B cell (primary cell): ENCODE results near the gene NWD2. TPM values are rescaled to one million over a fixed set of nuclear protein-coding genes. Genes with fewer than 3 reads are reported as not detected.
A peak's percentile ranks its signal among the peaks of the same experiment; 100 is the strongest.

Experiments
- ATAC-seq: fragments of 200-7000 bp; cut with Tn5 transposase; one replicate; pipeline ENCODE4 v1.10.0; 2021; ENCODE audit warnings: low read depth, mild to moderate bottlenecking, moderate number of reproducible peaks, moderate library complexity
- CTCF ChIA-PET: fragments of 350-600 bp; sonication (Branson Sonifier 250); formaldehyde crosslinking; loops from one replicate; lab custom pipeline; 2021; ENCODE audit warnings: antibody characterized with exemption, inconsistent platforms; lab: Charles Lee
- POLR2A ChIA-PET: fragments of 350-600 bp; sonication (Branson Sonifier 250); formaldehyde crosslinking; loops from one replicate; lab custom pipeline; 2021; ENCODE audit warnings: antibody characterized with exemption; lab: Charles Lee
- DNase-seq: peaks from one replicate; pipeline ENCODE4 v3.0.0; 2013
- H2AFZ ChIP-seq: 2 replicates; pipeline ENCODE4 v1.6.1; 2012; ENCODE audit warnings: mild to moderate bottlenecking, low read depth, low read length; ENCODE audit not compliant: insufficient read depth, poor library complexity, severe bottlenecking
- H3K27ac ChIP-seq, 2 donors: 1 replicate in 1 of 2; 2 replicates in 1 of 2; pipeline ENCODE4 v1.5.1; 2012 to 2013; ENCODE audit warnings: low read length in 2 of 2, mild to moderate bottlenecking in 2 of 2, moderate library complexity in 1 of 2
- H3K27me3 ChIP-seq, 4 experiments: fragments of 200-600 bp in 1 of 4; sonication (generic) in 1 of 4; replicated peaks in 1 of 4; 1 replicate in 2 of 4; 2 replicates in 2 of 4; pipeline versions ENCODE4 v1.6.1 to v1.7.0; 2013 to 2016; ENCODE audit warnings: low read length in 3 of 4, mild to moderate bottlenecking in 2 of 4, mixed read lengths in 1 of 4, moderate library complexity in 1 of 4; ENCODE audit not compliant: insufficient read depth in 4 of 4, control insufficient read depth in 3 of 4; ENCODE audit errors: control extremely low read depth in 1 of 4
- H3K36me3 ChIP-seq, 2 experiments: replicated peaks in 1 of 2; 1 replicate in 1 of 2; 2 replicates in 1 of 2; pipeline versions ENCODE4 v1.6.1 to v1.7.1; 2013; ENCODE audit warnings: low read length in 1 of 2; ENCODE audit not compliant: insufficient read depth in 2 of 2, control insufficient read depth in 1 of 2; ENCODE audit errors: control extremely low read depth in 1 of 2, extremely low read depth in 1 of 2
- H3K4me1 ChIP-seq, 2 donors: fragments of 200-600 bp in 1 of 2; sonication (generic) in 1 of 2; 1 replicate in 1 of 2; 2 replicates in 1 of 2; pipeline versions ENCODE4 v1.5.1 to v1.6.1; 2013 to 2017; ENCODE audit warnings: low read length in 2 of 2; ENCODE audit not compliant: control insufficient read depth in 2 of 2, insufficient read depth in 2 of 2
- H3K4me2 ChIP-seq: replicated peaks from 2 replicates; pipeline ENCODE3; 2012; ENCODE audit warnings: mild to moderate bottlenecking, low read depth, low read length; ENCODE audit not compliant: poor library complexity, severe bottlenecking
- H3K4me3 ChIP-seq, 5 experiments: fragments of 200-600 bp in 1 of 5; sonication (generic) in 1 of 5; 1 replicate in 3 of 5; 2 replicates in 2 of 5; pipeline versions ENCODE4 v1.5.1 to v1.7.0; 2011 to 2016; ENCODE audit warnings: low read length in 4 of 5, mild to moderate bottlenecking in 4 of 5, low read depth in 2 of 5, control low read depth in 1 of 5, moderate library complexity in 1 of 5; ENCODE audit not compliant: insufficient read depth in 1 of 5; ENCODE audit errors: control extremely low read depth in 1 of 5, extremely low read depth in 1 of 5
- H3K79me2 ChIP-seq: fragments of 200-600 bp; sonication (generic); one replicate; pipeline ENCODE4 v1.6.0; 2016; ENCODE audit warnings: low read length; ENCODE audit not compliant: control insufficient read depth, insufficient read depth
- H3K9ac ChIP-seq: fragments of 200-600 bp; sonication (generic); 2 replicates; pipeline ENCODE4 v1.6.1; 2017; ENCODE audit warnings: mild to moderate bottlenecking, low read length, moderate library complexity
- H3K9me3 ChIP-seq, 3 donors: one replicate each; pipeline versions ENCODE4 v1.6.1 to v1.7.1; 2013; ENCODE audit warnings: low read length in 2 of 3; ENCODE audit not compliant: control insufficient read depth in 2 of 3, insufficient read depth in 1 of 3; ENCODE audit errors: control extremely low read depth in 1 of 3
- H4K20me1 ChIP-seq: 2 replicates; pipeline ENCODE4 v1.6.0; 2012; ENCODE audit warnings: mild to moderate bottlenecking, low read length; ENCODE audit not compliant: insufficient read depth, control insufficient read depth, poor library complexity, severe bottlenecking
- H3K27ac Mint-ChIP-seq: one replicate; pipeline ENCODE4 v1.8.0; 2021; ENCODE audit warnings: mixed read lengths
- H3K27me3 Mint-ChIP-seq: one replicate; pipeline ENCODE4 v1.8.0; 2021; ENCODE audit warnings: mixed read lengths
- H3K4me1 Mint-ChIP-seq: one replicate; pipeline ENCODE4 v1.8.0; 2021; ENCODE audit warnings: mixed read lengths
- H3K4me3 Mint-ChIP-seq: one replicate; pipeline ENCODE4 v1.8.0; 2021; ENCODE audit warnings: mixed read lengths
- H3K9me3 Mint-ChIP-seq: one replicate; pipeline ENCODE4 v1.8.0; 2022; ENCODE audit warnings: mixed read lengths; ENCODE audit not compliant: insufficient read depth
- EZH2 ChIP-seq: IDR thresholded peaks from 2 replicates; pipeline ENCODE4 v1.6.1; 2012; ENCODE audit warnings: borderline replicate concordance, low read depth, mild to moderate bottlenecking, moderate library complexity, low read length; ENCODE audit not compliant: insufficient read depth, poor library complexity, severe bottlenecking
- WGBS: methylation state at CpG from one replicate; pipeline ENCODE4 v1.1.5; 2013; ENCODE audit warnings: missing lambda C conversion rate; ENCODE audit not compliant: insufficient coverage; 5-methylcytosine and 5-hydroxymethylcytosine counted together
- intact Hi-C: fragments of 100-400 bp; cut with micrococcal nuclease; formaldehyde crosslinking; loops from one replicate; pipeline ENCODE4 v1.10.0; 2022
- polyA minus RNA-seq: library from RNA; depleted of rRNA, polyadenylated mRNA; stranded (reverse); fragments of >200 nt; gene quantifications from 2 replicates; pipeline ENCODE4 v1.2.3, GENCODE V29; 2012
- polyA plus RNA-seq: library from polyadenylated mRNA; depleted of rRNA; stranded (reverse); fragments of >200 nt; gene quantifications from 2 replicates; pipeline ENCODE4 v1.2.3, GENCODE V29; 2012
- total RNA-seq, 2 donors: library from RNA; stranded (reverse); fragments of 120-200 nt in 1 of 2; gene quantifications; 1 replicate in 1 of 2; 2 replicates in 1 of 2; pipeline versions ENCODE4 v1.2.3 to v1.2.4, GENCODE V29; 2013 to 2022
- TF ChIP-seq, protein P1 (sequence below): fragments of 200-600 bp; IDR thresholded peaks from one replicate; pipeline ENCODE4 v1.8.0; 2022; ENCODE audit warnings: antibody characterized with exemption, mild to moderate bottlenecking

NWD2 gene, protein sequence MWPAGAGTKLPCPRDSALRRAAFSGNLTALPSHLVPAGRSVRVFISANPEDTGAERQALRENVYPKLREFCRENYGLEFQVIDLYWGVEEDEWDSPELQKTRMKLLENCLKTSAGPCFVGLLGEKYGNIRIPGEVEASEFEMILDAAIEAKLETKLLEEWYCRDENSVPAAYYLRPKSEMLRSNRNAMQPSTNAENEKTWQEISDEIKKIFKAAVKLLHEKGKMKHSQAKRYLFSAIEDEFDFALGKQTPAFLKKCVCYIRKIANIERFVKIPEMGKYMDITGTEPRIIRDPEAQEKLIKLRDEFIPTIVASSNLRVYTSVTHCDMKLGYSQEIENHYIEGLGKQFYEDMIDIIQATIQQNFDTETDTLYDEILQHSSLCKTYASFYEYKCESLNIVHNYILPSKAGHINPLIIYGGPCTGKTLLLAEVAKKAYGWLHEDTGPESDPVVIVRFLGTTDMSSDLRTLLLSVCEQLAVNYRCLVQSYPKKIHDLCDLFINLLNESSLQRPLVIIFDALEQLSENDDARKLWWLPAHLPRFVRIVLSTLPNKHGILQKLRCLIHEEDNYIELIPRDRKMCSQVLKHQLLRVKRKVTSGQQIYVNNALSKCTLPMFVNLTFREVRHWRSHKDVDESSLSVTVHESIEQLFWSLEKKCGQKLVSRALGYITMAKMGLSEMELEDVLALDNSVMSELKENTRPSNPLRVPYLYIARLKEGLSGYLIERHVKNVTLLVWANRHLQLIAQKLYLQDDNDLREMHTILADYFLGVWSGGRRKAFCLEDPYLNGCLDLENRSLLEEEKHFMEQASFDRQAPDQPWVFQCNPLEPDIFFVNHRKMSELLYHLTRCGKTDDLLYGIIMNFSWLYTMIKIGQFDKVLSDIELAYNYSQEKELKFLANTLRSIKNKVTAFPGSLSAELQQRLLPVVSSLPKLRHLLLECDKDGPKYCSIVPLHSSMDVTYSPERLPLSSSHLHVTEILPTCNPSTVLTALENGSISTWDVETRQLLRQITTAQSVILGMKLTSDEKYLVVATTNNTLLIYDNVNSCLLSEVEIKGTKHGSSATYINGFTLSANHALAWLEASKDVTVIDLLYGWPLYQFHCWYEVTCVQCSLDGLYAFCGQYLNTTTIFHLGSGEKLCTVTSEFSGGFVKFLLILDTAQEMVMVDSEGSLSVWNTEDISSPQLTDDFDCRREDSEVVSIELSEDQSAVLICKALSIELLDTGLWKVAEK (N-terminal part only)
- total RNA-seq (not detected in 2 replicates), polyA plus RNA-seq (not detected in 2 replicates), polyA minus RNA-seq (not detected in 2 replicates)
- total RNA-seq (2013), result not detected

DNA sequence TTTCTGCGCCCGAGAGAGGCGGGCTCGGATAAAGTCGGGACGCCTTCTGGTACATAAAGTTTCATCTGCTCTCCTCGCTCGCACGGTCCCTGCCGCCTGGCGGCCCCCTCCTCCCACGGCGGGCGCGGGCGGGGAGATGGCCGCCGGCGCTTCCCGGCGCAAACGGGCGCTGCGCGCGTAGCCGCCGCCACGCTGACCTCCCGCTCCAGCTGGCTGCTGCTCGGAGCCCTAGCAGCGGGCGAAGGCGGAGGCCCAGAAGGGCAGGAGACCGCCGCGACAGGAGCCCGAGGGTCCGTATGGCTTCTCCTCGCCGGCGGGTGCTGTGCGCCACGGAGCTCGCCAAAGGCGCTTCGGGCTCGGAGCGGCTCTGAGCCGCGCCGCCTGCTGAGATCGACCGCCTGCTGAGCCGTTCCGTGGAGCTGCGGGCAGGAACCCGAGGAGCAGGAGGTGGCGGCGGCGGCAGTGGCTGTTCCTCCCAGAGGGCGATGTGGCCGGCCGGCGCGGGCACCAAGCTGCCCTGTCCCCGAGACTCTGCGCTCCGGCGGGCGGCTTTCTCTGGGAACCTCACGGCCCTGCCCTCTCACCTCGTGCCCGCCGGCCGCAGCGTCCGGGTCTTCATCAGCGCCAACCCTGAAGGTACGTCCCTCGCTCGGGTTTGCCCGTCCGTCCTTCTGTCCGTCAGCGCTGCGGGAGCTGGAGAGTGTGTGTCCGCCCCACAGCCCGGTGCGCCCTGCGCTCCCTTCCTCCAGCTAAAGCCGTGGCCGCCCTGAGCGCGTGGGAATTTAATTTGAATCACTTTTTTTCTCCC lies at the start of gene NWD2:
NWD2 (plus strand) TSS at position 161 of the 808 bp plus-strand sequence; CDS start at position 486, 325 bp downstream.
- no peaks in the 10 kb centered on the region for H3K4me1 Mint-ChIP-seq
- TF ChIP-seq, protein P1, sequence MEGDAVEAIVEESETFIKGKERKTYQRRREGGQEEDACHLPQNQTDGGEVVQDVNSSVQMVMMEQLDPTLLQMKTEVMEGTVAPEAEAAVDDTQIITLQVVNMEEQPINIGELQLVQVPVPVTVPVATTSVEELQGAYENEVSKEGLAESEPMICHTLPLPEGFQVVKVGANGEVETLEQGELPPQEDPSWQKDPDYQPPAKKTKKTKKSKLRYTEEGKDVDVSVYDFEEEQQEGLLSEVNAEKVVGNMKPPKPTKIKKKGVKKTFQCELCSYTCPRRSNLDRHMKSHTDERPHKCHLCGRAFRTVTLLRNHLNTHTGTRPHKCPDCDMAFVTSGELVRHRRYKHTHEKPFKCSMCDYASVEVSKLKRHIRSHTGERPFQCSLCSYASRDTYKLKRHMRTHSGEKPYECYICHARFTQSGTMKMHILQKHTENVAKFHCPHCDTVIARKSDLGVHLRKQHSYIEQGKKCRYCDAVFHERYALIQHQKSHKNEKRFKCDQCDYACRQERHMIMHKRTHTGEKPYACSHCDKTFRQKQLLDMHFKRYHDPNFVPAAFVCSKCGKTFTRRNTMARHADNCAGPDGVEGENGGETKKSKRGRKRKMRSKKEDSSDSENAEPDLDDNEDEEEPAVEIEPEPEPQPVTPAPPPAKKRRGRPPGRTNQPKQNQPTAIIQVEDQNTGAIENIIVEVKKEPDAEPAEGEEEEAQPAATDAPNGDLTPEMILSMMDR, result no peak
- TF ChIP-seq EZH2, result no peak
- no peak within 1 kb of the TSS for H2AFZ ChIP-seq
- ATAC-seq (no peak), DNase-seq (peak; percentile 17)
- H3K9ac ChIP-seq, result no peak within 1 kb of the TSS
- H3K9me3 Mint-ChIP-seq, result no peaks in the 10 kb centered on the region
- H3K36me3 ChIP-seq, result no peaks in the 10 kb centered on the region
- ChIA-PET CTCF (no interaction called here), POLR2A (no interaction called here)
- no peaks in the 10 kb centered on the region for H3K4me1 ChIP-seq
- no peak within 1 kb of the TSS for H3K4me3 ChIP-seq
- H3K4me3 Mint-ChIP-seq, result no peak within 1 kb of the TSS
- no peak within 1 kb of the TSS for H3K4me2 ChIP-seq
- H3K27me3 ChIP-seq, result peaks cover 0 to 31% (median 11%) of the 10 kb centered on the region in 4 experiments
- intact Hi-C loops, result no loop called here
- no peaks in the 10 kb centered on the region for H4K20me1 ChIP-seq
- H3K27me3 Mint-ChIP-seq, result peaks cover 53% of the 10 kb centered on the region
- H3K9me3 ChIP-seq, result peaks cover 0 to 6% (median 0%) of the 10 kb centered on the region in 3 donors
- no peaks in the 10 kb centered on the region for H3K79me2 ChIP-seq
- WGBS, result 5% methylated on average over 92 of the region's 95 CpGs
- no peak within 1 kb of the TSS for H3K27ac Mint-ChIP-seq
- H3K27ac ChIP-seq, result no peak within 1 kb of the TSS
